ENCODE data around the gene COTL1. TPM values are rescaled to one million over a fixed set of nuclear protein-coding genes. Genes with fewer than 3 reads are reported as not detected.

The COTL1 gene
- total RNA-seq, 1 donor from 2014 or later = 487 TPM

DNA sequence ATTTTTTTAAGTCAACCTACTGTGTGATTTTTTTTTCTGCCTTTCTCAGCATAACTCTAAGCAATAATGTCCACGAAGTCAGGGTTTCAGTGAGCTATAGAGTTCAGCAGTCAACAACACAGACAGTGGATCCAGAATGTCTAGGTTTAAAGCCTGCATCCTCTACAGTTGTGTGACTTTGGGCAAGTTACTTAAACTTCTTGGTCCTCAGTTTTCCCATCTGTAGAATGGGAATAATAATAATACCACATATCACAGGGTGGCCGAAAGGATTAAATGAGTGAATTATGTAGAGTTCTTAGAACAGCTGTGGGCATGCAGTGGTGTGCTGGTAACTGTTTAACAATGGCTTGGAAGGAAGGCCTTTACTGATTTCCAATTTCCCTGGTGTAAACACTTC is 74.6 kb downstream of the COTL1 start:
- Mint-ChIP-seq H3K4me3 (no peak overlapping the region), H3K27me3 (peaks cover 5% of the 10 kb centered on the region), H3K27ac (no peak overlapping the region), H3K4me1 (peaks cover 8% of the 10 kb centered on the region), H3K9me3 (no peaks in the 10 kb centered on the region), H3K36me3 (ENCODE audit: low read depth) (no peaks in the 10 kb centered on the region)
- DNase-seq (no peak), ATAC-seq (ENCODE audit: low read depth) (no peak)
- ChIA-PET CTCF (interaction anchor here (1.0 kb wide), 1 partner anchor 37 kb away, joined by 3 read pairs; no protein-coding TSS in a partner anchor), POLR2A (no interaction called here)
- intact Hi-C loops (cut with micrococcal nuclease) = no loop called here
- TF ChIP-seq, protein P1, sequence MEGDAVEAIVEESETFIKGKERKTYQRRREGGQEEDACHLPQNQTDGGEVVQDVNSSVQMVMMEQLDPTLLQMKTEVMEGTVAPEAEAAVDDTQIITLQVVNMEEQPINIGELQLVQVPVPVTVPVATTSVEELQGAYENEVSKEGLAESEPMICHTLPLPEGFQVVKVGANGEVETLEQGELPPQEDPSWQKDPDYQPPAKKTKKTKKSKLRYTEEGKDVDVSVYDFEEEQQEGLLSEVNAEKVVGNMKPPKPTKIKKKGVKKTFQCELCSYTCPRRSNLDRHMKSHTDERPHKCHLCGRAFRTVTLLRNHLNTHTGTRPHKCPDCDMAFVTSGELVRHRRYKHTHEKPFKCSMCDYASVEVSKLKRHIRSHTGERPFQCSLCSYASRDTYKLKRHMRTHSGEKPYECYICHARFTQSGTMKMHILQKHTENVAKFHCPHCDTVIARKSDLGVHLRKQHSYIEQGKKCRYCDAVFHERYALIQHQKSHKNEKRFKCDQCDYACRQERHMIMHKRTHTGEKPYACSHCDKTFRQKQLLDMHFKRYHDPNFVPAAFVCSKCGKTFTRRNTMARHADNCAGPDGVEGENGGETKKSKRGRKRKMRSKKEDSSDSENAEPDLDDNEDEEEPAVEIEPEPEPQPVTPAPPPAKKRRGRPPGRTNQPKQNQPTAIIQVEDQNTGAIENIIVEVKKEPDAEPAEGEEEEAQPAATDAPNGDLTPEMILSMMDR (IDR thresholded peaks at IDR 0.05) = no peak

DNA sequence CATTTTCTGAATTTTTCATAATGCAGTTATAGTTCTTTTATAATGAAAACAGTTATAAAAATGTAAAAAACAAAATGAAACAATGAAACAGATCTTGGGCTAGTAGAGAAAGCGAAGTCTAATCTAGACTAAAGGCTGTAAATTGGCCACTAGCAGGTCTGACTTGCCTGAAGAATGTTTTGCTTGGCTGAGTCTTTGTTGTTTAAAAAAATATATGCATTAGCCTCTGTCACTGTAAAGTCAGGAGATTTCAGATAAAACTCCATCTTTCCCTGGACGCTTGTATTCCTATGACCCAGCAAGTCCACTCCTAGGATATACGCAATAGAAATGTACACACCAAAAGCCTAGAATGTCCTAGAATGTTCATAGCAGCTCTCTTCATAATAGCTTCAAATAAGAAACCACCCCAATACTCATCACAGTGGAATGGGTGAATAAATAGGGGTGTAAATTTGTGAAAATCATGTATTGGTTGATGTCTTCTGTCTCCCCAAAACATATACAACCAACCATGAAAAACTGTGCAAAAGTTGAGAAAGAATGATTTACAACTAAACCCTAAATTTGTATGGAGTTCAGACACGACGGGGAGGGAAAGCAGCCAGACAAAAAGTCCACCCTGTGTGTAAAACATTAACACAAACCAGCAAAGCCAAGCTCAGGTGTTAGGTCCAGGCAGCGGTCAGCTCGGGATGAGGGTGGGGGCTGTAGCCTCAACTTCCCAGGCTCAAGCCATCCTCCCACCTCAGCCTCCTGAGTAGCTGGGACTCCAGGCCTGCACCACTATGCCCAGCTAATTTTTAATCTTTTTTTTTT is 75.7 kb downstream of the COTL1 start:
- peaks cover 8% of the 10 kb centered on the region for H3K4me1 Mint-ChIP-seq
- DNase-seq (no peak), ATAC-seq (ENCODE audit: low read depth) (no peak)
- CTCF ChIA-PET = no interaction called here
- TF ChIP-seq, protein P1 (IDR thresholded peaks at IDR 0.05) = no peak
- POLR2A ChIA-PET = interaction anchor here (0.6 to 0.7 kb wide), 2 partner anchors 19 to 44 kb away, joined by 6 read pairs; no protein-coding TSS in a partner anchor
- no peak overlapping the region for H3K27ac Mint-ChIP-seq
- no peaks in the 10 kb centered on the region for H3K9me3 Mint-ChIP-seq
- no peaks in the 10 kb centered on the region for H3K36me3 Mint-ChIP-seq (ENCODE audit: low read depth)
- peaks cover 5% of the 10 kb centered on the region for H3K27me3 Mint-ChIP-seq
- H3K4me3 Mint-ChIP-seq = no peak overlapping the region
- intact Hi-C loops (cut with micrococcal nuclease) = no loop called here

DNA sequence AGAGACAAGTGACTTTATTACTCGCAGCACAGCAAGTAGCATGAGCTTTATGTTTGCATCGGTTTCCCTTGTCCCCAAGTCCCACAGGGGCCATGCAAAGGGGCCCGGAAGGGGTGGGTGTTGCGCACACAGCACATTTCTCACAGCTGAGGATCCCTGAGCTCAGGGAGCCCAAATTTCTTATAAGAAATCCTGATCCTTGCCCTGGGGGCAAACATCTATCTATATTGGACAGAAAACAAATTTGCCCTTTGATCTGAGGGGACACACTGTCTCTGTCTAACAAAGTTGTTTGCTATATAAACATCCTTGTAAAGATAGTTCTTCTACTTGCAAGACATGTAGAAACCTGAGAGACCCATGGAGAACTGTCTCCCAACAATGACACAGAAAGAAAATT is 77.7 kb downstream of the COTL1 start:
- Mint-ChIP-seq H3K36me3 (ENCODE audit: low read depth) (no peaks in the 10 kb centered on the region), H3K27me3 (peaks cover 7% of the 10 kb centered on the region), H3K27ac (no peak overlapping the region), H3K4me3 (no peak overlapping the region), H3K9me3 (no peaks in the 10 kb centered on the region), H3K4me1 (peaks cover 12% of the 10 kb centered on the region)
- DNase-seq (no peak), ATAC-seq (ENCODE audit: low read depth) (no peak)
- TF ChIP-seq, protein P1 (IDR thresholded peaks at IDR 0.05) = no peak
- POLR2A ChIA-PET = no interaction called here
- CTCF ChIA-PET = no interaction called here
- intact Hi-C loops (cut with micrococcal nuclease) = no loop called here

DNA sequence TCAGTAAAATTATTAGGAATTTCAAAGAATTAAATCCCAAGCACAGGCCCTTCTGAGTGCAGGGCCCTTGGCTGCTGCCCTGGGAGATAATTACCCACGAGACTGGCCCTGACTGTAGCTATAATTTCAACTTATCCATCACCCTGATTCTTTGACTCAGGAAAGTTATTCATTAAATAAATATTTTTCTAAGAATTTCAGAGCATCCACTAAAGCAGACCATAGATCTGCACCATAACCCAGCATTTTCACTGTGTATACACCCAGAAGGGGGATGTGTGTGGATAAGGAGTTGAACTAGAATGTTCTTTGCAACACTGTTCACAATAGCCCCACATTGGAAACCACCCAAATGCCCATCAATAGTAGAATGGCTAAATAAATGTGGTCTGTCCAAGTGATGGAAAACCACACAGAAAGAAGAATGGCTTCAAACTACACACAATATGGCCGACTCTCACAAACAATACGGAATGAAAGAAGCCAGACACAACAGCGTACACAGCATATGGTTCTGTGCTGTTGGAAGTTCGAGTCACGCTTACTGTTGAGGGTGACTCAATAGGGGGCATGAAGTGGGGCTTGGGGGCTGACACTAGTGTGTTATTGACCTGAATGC is 79.5 kb downstream of the COTL1 start:
- intact Hi-C loops (cut with micrococcal nuclease) = no loop called here
- DNase-seq = no peak
- Mint-ChIP-seq H3K4me1 (peaks cover 4% of the 10 kb centered on the region), H3K9me3 (no peaks in the 10 kb centered on the region), H3K27ac (no peak overlapping the region), H3K27me3 (peaks cover 2% of the 10 kb centered on the region), H3K4me3 (no peak overlapping the region), H3K36me3 (ENCODE audit: low read depth) (no peaks in the 10 kb centered on the region)
- TF ChIP-seq, protein P1 (IDR thresholded peaks at IDR 0.05) = no peak
- ChIA-PET CTCF (no interaction called here), POLR2A (no interaction called here)
- ATAC-seq (ENCODE audit: low read depth) = no peak

DNA sequence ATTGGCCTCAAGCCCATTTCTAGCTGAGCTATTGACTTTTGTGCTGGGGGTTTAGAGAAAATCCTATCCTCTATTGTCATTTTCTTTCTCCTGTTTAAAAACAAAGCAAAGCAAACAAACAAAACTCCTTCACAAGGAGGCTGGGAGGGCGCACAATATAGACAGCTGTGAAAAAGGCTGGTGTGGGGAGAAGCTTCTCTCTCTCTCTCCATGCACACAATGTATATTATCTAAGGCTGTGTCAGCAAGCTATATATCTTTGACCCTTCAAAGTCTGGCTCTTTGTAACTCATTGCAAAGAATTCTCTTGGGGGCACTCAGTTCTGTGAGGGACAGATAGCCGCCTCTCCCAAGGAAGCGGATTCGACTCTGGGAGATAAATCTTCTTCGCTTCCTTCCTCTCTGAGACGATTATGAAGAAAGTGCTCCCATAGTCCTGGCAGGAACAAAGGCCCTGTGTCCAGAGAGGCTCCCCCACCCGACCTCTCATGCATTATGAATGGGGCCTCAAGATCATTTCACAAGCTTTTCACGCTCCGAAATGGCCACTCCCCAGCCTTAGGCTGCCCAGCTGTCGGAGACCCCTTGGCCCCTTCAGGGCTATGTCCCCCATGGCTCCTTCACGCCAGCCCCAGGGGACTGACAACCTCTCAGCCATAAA is 80.3 kb downstream of the COTL1 start:
- CTCF ChIA-PET = no interaction called here
- no peak overlapping the region for H3K4me3 Mint-ChIP-seq
- no peak overlapping the region for H3K27ac Mint-ChIP-seq
- ATAC-seq (ENCODE audit: low read depth) (no peak), DNase-seq (no peak)
- POLR2A ChIA-PET = no interaction called here
- TF ChIP-seq, protein P1 (IDR thresholded peaks at IDR 0.05) = no peak
- no peaks in the 10 kb centered on the region for H3K9me3 Mint-ChIP-seq
- peaks cover 2% of the 10 kb centered on the region for H3K27me3 Mint-ChIP-seq
- H3K36me3 Mint-ChIP-seq (ENCODE audit: low read depth) = no peaks in the 10 kb centered on the region
- peaks cover 4% of the 10 kb centered on the region for H3K4me1 Mint-ChIP-seq
- intact Hi-C loops (cut with micrococcal nuclease) = no loop called here
